NCI-H345 (cell line): ENCODE measurements around the gene GYS2.

ENCODE experiments used
- DNase-seq: peaks from one replicate; lab custom pipeline; 2025; lab: John Stamatoyannopoulos, UW

Gene GYS2

GRCh38 chr12:21553329-21553675 is 51.3 kb downstream of the GYS2 start:
- DNase-seq: no peak

- no peak for DNase-seq
These were observed 51.9 kb downstream of the GYS2 start for GRCh38 chr12:21552635-21553328.

- DNase-seq: peak; percentile 75
These were observed 52.7 kb downstream of the GYS2 start for GRCh38 chr12:21551841-21552465.

GRCh38 chr12:21547437-21547836 is 57.2 kb downstream of the GYS2 start:
- DNase-seq: no peak

GRCh38 chr12:21546716-21547115 is 57.9 kb downstream of the GYS2 start:
- DNase-seq: no peak

- no peak for DNase-seq
These were observed 59.1 kb downstream of the GYS2 start for GRCh38 chr12:21545557-21545956.

GRCh38 chr12:21543151-21543550 is 61.5 kb downstream of the GYS2 start:
- DNase-seq: no peak

- DNase-seq: no peak
These were observed 62.2 kb downstream of the GYS2 start for GRCh38 chr12:21542403-21542802.

GRCh38 chr12:21541773-21542172 is 62.9 kb downstream of the GYS2 start:
- peak; percentile 90 for DNase-seq

- peak; percentile 48 for DNase-seq
These were observed 64.8 kb downstream of the GYS2 start for GRCh38 chr12:21539797-21540196.

- no peak for DNase-seq
These were observed 66.5 kb downstream of the GYS2 start for GRCh38 chr12:21538061-21538653.

- no peak for DNase-seq
These were observed 75.2 kb downstream of the GYS2 start for GRCh38 chr12:21529456-21529855.

GRCh38 chr12:21528953-21529352 is 75.7 kb downstream of the GYS2 start:
- DNase-seq: no peak

GRCh38 chr12:21527451-21528180 is 77.0 kb downstream of the GYS2 start:
- peak; percentile 90 for DNase-seq

GRCh38 chr12:21526721-21527345 is 77.8 kb downstream of the GYS2 start:
- peak; percentile 62 for DNase-seq

GRCh38 chr12:21526053-21526452 is 78.6 kb downstream of the GYS2 start, which contains the start of gene SPX:
TSS of gene SPX (plus strand) at chr12:21526296. CDS start at chr12:21526473, 177 bp downstream.
- no peak for DNase-seq

GRCh38 chr12:21523148-21523547 is 81.5 kb downstream of the GYS2 start:
- no peak for DNase-seq

GRCh38 chr12:21521541-21521940 is 83.1 kb downstream of the GYS2 start:
- no peak for DNase-seq

- no peak for DNase-seq
These were observed 86.2 kb downstream of the GYS2 start for GRCh38 chr12:21518451-21518850.

- no peak for DNase-seq
These were observed 88.4 kb downstream of the GYS2 start for GRCh38 chr12:21516281-21516680.

- no peak for DNase-seq
These were observed 94.9 kb downstream of the GYS2 start for GRCh38 chr12:21509768-21510167.

- DNase-seq: no peak
These were observed 96.8 kb downstream of the GYS2 start for GRCh38 chr12:21507849-21508248.
